Heart left ventricle (tissue), 13 donors: ENCODE results near the gene TTC22.

Experiments used
- CTCF ChIP-seq, 12 donors: fragments of 200-600 bp; sonication (generic) in 4 of 12; IDR thresholded peaks; one replicate each; pipeline versions ENCODE4 v1.5.0 to v1.8.0; 2018 to 2022; ENCODE audit warnings: antibody characterized with exemption in 12 of 12, mild to moderate bottlenecking in 5 of 12
- POLR2A ChIP-seq, 2 donors: fragments of 450-650 bp; IDR thresholded peaks; one replicate each; pipeline ENCODE4 v1.6.1; 2017; ENCODE audit warnings: antibody characterized with exemption in 2 of 2, mild to moderate bottlenecking in 2 of 2, moderate library complexity in 2 of 2
- donor health status: ischemic (EF 13 %, LVEDD 7.1; RV severe dilation, severe dysfunction).
- donor health status: DM: no; HTN: yes; CAD: no.
- donor health status: DM: no; HTN: no; CAD: no.
- donor health status: ischemic (EF 25% LVEDD 6.9; RV normal size, moderate dysfunction).
- donor health status: ischemic (EF 25% LVEDD 5.7; RV mildly dilated, moderate dysfunction).
- donor health status: ischemic (EF 35%, LVEDD 5.7; RV mildly dilated, moderate dysfunction).
- donor health status: nonischemic (EF 11% LVEDD 7.7; RV severe dilation, severe dysfunction).
- donor health status: DM: yes; HTN: yes; CAD: no.
- donor health status: PGD.
- donor health status: ischemic (EF 29% LVEDD 5.4; RV normal size, mild dysfunction).
- donor health status: nonischemic (EF 23%, LVEDD 6.1; RV moderate dilation, normal function).

- no peak for TF ChIP-seq CTCF (IDR thresholded peaks at IDR 0.05)
- no peak for TF ChIP-seq POLR2A (IDR thresholded peaks at IDR 0.05)
Measured at GRCh38 chr1:54750596-54750995, 50.5 kb downstream of the TTC22 start.
